SK-N-SH treated with all-trans-retinoic acid at 6 μM for 48 hours (cell line): ENCODE results near the gene MAT1A.

Source experiments
- ATAC-seq: fragments of 200-7000 bp; cut with Tn5 transposase; 3 replicates; pipeline ENCODE4 v1.9.1; 2020; ENCODE audit warnings: mild to moderate bottlenecking, moderate library complexity
- ARNTL ChIP-seq: fragments of 450-650 bp; formaldehyde crosslinking; IDR thresholded peaks from 2 replicates; pipeline ENCODE4 v1.5.0; 2020; ENCODE audit warnings: low read depth, mild to moderate bottlenecking, moderate library complexity, borderline replicate concordance
- BACH2 ChIP-seq: fragments of 250-450 bp; sonication (Bioruptor Pico); IDR thresholded peaks from 2 replicates; pipeline ENCODE4 v1.9.0; 2021; ENCODE audit warnings: mild to moderate bottlenecking, borderline replicate concordance
- CSDC2 ChIP-seq: fragments of 250-450 bp; sonication (Bioruptor Pico); IDR thresholded peaks from 2 replicates; pipeline ENCODE4 v1.5.0; 2020; ENCODE audit warnings: mild to moderate bottlenecking, moderate library complexity
- GLIS3 ChIP-seq: fragments of 250-450 bp; sonication (Bioruptor Pico); IDR thresholded peaks from 2 replicates; pipeline ENCODE4 v1.5.0; 2020; ENCODE audit warnings: mild to moderate bottlenecking, moderate library complexity
- ISL1 ChIP-seq: fragments of 250-450 bp; sonication (Bioruptor Pico); IDR thresholded peaks from 2 replicates; pipeline ENCODE4 v2.1.2; 2022; ENCODE audit warnings: mild to moderate bottlenecking, moderate library complexity
- OSR1 ChIP-seq: fragments of 250-450 bp; sonication (Bioruptor Pico); IDR thresholded peaks from 2 replicates; pipeline ENCODE4 v1.8.0; 2022; ENCODE audit warnings: moderate library complexity, mild to moderate bottlenecking, inconsistent platforms
- PPARA ChIP-seq: fragments of 250-450 bp; sonication (Bioruptor Pico); IDR thresholded peaks from 2 replicates; pipeline ENCODE4 v1.5.0; 2020; ENCODE audit warnings: mild to moderate bottlenecking, borderline replicate concordance
- SNAI2 ChIP-seq: fragments of 250-450 bp; sonication (Bioruptor Pico); IDR thresholded peaks from 2 replicates; pipeline ENCODE4 v1.5.0; 2020; ENCODE audit warnings: mild to moderate bottlenecking, moderate library complexity
- TCF4 ChIP-seq: fragments of 250-450 bp; sonication (Bioruptor Pico); IDR thresholded peaks from 2 replicates; pipeline ENCODE4 v1.8.0; 2021; ENCODE audit warnings: mild to moderate bottlenecking, moderate library complexity, borderline replicate concordance
- ZC3H10 ChIP-seq: fragments of 250-450 bp; sonication (Bioruptor Pico); IDR thresholded peaks from 2 replicates; pipeline ENCODE4 v1.5.1; 2021; ENCODE audit warnings: mild to moderate bottlenecking, moderate library complexity
- ZFP3 ChIP-seq: fragments of 250-450 bp; sonication (Bioruptor Pico); IDR thresholded peaks from 2 replicates; pipeline ENCODE4 v1.5.0; 2020; ENCODE audit warnings: mild to moderate bottlenecking, moderate library complexity
- ZFP30 ChIP-seq: fragments of 450-650 bp; formaldehyde crosslinking; IDR thresholded peaks from 2 replicates; pipeline ENCODE4 v1.5.0; 2022; ENCODE audit warnings: mild to moderate bottlenecking, moderate library complexity
- ZNF565 ChIP-seq: fragments of 450-650 bp; formaldehyde crosslinking; conservative IDR thresholded peaks from 2 replicates; pipeline ENCODE4 v1.5.0; 2020; ENCODE audit warnings: low read depth, mild to moderate bottlenecking, moderate library complexity
- ZNF70 ChIP-seq: fragments of 450-650 bp; formaldehyde crosslinking; IDR thresholded peaks from 2 replicates; pipeline ENCODE4 v1.5.0; 2020; ENCODE audit warnings: mild to moderate bottlenecking, moderate library complexity
- ZNF8 ChIP-seq: fragments of 450-650 bp; formaldehyde crosslinking; IDR thresholded peaks from 2 replicates; pipeline ENCODE4 v1.5.0; 2020; ENCODE audit warnings: mild to moderate bottlenecking, moderate library complexity
- TF ChIP-seq, protein P1 (sequence below): fragments of 250-450 bp; sonication (Bioruptor Pico); IDR thresholded peaks from 2 replicates; pipeline ENCODE4 v1.5.1; 2021; ENCODE audit warnings: mild to moderate bottlenecking, moderate library complexity
- TF ChIP-seq, protein P2 (sequence below): fragments of 250-450 bp; sonication (Bioruptor Pico); IDR thresholded peaks from 2 replicates; pipeline ENCODE4 v1.8.0; 2021; ENCODE audit warnings: low read depth, mild to moderate bottlenecking, moderate library complexity, borderline replicate concordance
- TF ChIP-seq, protein P3 (sequence below): fragments of 250-450 bp; sonication (Bioruptor Pico); IDR thresholded peaks from 2 replicates; pipeline ENCODE4 v1.5.1; 2020; ENCODE audit warnings: low read depth, mild to moderate bottlenecking, moderate library complexity
- TF ChIP-seq, protein P4 (sequence below): fragments of 250-450 bp; sonication (Bioruptor Pico); IDR thresholded peaks from 2 replicates; pipeline ENCODE4 v1.5.0; 2020; ENCODE audit warnings: mild to moderate bottlenecking, moderate library complexity
- TF ChIP-seq, protein P5 (sequence below): fragments of 250-450 bp; sonication (Bioruptor Pico); IDR thresholded peaks from 2 replicates; pipeline ENCODE4 v1.8.0; 2020; ENCODE audit warnings: mild to moderate bottlenecking, moderate library complexity, borderline replicate concordance

MAT1A gene

DNA sequence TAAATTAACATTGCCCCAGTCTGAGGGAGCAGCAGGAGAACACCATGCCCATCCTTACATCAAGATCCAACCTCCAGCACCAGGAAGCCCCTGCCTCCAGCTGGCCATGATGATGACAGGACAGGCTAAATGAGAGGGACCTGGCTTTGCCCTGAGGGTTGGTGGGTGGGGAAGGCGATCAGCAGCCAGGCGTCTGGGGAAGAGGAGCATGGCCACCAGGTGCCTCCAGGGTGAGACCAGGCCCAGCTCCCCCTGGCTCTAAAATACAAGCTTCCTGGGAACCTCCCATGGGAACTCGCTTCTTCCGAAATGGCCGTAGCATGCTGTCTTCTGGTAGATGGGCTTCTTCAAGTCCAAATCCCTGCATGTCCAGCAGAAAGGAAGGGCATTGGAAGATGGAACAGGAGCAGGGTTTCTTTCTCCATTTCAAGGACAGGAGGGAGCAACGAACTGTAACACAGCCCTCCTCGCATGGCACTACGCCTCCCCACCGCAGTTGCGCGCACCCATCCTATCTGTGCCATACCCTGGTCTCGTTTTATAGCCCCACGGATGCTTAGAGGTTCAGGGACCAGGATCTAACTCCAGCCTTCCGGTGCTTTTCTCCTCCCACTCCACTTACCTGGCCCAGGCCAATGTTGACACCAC is 15.8 kb downstream of the MAT1A start:
- no peak for ATAC-seq

DNA sequence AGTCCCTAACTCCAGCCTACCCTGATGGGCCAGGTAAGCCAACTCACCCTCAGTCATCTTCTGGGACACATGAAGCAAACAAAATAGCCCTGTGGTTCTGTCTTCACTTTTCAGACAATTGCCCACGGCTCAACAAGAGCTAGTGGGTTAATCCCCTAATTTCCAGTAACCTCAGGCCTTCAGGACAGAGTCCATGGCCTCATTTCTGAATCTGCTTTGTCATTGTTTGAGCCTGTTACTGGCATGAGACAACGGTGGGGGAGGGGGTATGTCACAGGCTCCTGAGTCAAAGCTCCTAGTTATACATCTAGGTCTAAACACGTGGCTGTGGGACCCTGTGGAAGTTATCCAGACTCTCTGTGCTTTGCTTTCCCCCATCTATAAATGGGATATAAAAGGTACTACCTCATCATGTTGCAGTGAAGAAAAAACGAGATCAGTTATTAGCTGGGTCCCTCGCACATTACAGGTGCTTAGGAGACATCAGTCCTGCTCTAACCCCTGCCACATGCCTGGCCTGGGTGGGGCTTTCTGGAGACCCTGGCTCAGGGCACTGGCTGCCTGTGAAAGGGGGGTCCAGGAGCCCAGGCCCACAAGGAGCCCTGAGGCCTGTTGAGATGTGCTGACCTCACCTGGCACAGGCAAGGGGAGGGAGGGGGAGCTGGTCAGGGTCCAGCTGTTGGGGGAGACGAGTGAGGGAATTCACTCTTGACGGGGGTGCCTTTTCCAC is 16.5 kb downstream of the MAT1A start:
- ATAC-seq = no peak
- TF ChIP-seq TCF4 (CRISPR knock-in tag) (no peak), ZNF70 (CRISPR knock-in tag) (no peak), ARNTL (CRISPR knock-in tag) (no peak), ZFP30 (no peak), GLIS3 (CRISPR knock-in tag) (no peak), ISL1 (CRISPR knock-in tag) (no peak), ZC3H10 (no peak), SNAI2 (CRISPR knock-in tag) (no peak)
- TF ChIP-seq, protein P1, sequence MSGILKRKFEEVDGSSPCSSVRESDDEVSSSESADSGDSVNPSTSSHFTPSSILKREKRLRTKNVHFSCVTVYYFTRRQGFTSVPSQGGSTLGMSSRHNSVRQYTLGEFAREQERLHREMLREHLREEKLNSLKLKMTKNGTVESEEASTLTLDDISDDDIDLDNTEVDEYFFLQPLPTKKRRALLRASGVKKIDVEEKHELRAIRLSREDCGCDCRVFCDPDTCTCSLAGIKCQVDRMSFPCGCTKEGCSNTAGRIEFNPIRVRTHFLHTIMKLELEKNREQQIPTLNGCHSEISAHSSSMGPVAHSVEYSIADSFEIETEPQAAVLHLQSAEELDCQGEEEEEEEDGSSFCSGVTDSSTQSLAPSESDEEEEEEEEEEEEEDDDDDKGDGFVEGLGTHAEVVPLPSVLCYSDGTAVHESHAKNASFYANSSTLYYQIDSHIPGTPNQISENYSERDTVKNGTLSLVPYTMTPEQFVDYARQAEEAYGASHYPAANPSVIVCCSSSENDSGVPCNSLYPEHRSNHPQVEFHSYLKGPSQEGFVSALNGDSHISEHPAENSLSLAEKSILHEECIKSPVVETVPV (CRISPR knock-in tag) = no peak
- TF ChIP-seq, protein P2, sequence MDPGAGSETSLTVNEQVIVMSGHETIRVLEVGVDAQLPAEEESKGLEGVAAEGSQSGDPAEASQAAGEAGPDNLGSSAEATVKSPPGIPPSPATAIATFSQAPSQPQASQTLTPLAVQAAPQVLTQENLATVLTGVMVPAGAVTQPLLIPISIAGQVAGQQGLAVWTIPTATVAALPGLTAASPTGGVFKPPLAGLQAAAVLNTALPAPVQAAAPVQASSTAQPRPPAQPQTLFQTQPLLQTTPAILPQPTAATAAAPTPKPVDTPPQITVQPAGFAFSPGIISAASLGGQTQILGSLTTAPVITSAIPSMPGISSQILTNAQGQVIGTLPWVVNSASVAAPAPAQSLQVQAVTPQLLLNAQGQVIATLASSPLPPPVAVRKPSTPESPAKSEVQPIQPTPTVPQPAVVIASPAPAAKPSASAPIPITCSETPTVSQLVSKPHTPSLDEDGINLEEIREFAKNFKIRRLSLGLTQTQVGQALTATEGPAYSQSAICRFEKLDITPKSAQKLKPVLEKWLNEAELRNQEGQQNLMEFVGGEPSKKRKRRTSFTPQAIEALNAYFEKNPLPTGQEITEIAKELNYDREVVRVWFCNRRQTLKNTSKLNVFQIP (CRISPR knock-in tag) = no peak

More for the DNA sequence above, 15.8 kb downstream of the MAT1A start:
- TF ChIP-seq TCF4 (CRISPR knock-in tag) (no peak), ZNF8 (CRISPR knock-in tag) (no peak), CSDC2 (CRISPR knock-in tag) (no peak), PPARA (CRISPR knock-in tag) (no peak), BACH2 (CRISPR knock-in tag) (no peak), ZFP30 (no peak), ZNF70 (CRISPR knock-in tag) (no peak), ZC3H10 (no peak), GLIS3 (CRISPR knock-in tag) (no peak), OSR1 (CRISPR knock-in tag) (no peak), ARNTL (CRISPR knock-in tag) (no peak), ZNF565 (CRISPR knock-in tag) (no peak), ZFP3 (CRISPR knock-in tag) (no peak)
- TF ChIP-seq, protein P2 (CRISPR knock-in tag) = no peak
- TF ChIP-seq, protein P3, sequence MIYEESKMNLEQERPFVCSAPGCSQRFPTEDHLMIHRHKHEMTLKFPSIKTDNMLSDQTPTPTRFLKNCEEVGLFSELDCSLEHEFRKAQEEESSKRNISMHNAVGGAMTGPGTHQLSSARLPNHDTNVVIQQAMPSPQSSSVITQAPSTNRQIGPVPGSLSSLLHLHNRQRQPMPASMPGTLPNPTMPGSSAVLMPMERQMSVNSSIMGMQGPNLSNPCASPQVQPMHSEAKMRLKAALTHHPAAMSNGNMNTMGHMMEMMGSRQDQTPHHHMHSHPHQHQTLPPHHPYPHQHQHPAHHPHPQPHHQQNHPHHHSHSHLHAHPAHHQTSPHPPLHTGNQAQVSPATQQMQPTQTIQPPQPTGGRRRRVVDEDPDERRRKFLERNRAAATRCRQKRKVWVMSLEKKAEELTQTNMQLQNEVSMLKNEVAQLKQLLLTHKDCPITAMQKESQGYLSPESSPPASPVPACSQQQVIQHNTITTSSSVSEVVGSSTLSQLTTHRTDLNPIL (CRISPR knock-in tag) = no peak
- TF ChIP-seq, protein P4, sequence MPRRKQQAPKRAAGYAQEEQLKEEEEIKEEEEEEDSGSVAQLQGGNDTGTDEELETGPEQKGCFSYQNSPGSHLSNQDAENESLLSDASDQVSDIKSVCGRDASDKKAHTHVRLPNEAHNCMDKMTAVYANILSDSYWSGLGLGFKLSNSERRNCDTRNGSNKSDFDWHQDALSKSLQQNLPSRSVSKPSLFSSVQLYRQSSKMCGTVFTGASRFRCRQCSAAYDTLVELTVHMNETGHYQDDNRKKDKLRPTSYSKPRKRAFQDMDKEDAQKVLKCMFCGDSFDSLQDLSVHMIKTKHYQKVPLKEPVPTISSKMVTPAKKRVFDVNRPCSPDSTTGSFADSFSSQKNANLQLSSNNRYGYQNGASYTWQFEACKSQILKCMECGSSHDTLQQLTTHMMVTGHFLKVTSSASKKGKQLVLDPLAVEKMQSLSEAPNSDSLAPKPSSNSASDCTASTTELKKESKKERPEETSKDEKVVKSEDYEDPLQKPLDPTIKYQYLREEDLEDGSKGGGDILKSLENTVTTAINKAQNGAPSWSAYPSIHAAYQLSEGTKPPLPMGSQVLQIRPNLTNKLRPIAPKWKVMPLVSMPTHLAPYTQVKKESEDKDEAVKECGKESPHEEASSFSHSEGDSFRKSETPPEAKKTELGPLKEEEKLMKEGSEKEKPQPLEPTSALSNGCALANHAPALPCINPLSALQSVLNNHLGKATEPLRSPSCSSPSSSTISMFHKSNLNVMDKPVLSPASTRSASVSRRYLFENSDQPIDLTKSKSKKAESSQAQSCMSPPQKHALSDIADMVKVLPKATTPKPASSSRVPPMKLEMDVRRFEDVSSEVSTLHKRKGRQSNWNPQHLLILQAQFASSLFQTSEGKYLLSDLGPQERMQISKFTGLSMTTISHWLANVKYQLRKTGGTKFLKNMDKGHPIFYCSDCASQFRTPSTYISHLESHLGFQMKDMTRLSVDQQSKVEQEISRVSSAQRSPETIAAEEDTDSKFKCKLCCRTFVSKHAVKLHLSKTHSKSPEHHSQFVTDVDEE = no peak
- TF ChIP-seq, protein P5, sequence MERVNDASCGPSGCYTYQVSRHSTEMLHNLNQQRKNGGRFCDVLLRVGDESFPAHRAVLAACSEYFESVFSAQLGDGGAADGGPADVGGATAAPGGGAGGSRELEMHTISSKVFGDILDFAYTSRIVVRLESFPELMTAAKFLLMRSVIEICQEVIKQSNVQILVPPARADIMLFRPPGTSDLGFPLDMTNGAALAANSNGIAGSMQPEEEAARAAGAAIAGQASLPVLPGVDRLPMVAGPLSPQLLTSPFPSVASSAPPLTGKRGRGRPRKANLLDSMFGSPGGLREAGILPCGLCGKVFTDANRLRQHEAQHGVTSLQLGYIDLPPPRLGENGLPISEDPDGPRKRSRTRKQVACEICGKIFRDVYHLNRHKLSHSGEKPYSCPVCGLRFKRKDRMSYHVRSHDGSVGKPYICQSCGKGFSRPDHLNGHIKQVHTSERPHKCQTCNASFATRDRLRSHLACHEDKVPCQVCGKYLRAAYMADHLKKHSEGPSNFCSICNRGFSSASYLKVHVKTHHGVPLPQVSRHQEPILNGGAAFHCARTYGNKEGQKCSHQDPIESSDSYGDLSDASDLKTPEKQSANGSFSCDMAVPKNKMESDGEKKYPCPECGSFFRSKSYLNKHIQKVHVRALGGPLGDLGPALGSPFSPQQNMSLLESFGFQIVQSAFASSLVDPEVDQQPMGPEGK = no peak
- TF ChIP-seq, protein P1 (CRISPR knock-in tag) = no peak
